ENCODE measurements around the gene PTPN9.
"Not testable (repeated sequence)": the region's sequence is repeated elsewhere in the genome, so short reads cannot be mapped to it uniquely, and the experiment has no call there.

Gene PTPN9

DNA sequence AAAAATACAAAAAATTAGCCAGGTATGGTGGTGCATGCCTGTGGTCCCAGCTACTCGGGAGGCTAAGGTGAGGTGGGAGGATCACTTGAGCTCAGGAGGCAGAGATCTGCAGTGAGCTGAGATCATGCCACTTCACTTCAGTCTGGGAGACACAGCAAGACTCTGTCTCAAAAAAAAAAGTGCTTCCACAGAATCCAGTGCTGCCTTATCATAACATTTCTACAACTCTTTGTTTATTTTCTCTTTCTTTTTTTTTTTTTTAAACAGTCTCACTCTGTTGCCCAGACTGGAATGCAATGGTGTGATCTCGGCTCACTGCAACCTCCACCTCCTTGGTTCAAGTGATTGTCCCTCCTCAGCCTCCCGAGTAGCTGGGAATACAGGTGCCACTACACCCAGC lies 53.4 kb downstream of the PTPN9 start:
- DNase-seq = not testable (repeated sequence)

DNA sequence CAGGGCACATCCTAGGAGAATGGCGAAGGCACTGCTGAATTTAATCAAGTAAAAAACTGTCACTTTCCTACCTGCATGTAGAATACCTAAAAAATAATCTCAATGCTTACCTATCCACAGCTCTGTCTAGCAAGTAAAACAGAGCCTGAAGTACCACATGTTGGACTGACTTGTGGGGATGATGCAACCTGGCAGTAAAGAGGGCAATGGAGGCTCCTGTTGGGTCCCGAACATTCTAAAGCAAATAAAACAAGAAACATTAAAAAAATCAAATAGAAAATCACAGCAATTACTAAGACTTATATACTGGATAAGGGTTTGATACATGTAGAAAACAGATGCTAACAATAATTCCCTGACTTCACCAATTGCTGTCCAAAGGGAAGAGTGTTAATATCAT lies 56.1 kb downstream of the PTPN9 start:
- no peak for DNase-seq

DNA sequence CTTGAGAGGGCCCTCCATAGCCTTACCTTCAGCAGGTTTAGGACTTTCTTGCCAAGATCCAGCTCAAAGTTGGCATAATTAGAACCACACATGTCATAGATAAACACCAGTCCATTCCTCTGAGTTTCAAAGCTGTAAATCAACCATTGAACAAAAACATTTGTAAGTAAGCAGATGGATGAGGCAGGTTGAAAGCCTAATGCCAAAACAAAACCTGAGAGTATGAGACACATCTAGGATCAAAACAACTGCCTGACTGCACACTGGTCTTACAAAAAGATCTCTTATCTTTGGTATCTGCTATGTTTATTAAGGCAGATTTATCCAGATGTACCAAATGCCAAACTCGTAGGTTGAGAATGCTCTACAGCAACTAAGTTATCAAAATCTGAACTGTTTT lies 61.9 kb downstream of the PTPN9 start:
- no peak for DNase-seq

DNA sequence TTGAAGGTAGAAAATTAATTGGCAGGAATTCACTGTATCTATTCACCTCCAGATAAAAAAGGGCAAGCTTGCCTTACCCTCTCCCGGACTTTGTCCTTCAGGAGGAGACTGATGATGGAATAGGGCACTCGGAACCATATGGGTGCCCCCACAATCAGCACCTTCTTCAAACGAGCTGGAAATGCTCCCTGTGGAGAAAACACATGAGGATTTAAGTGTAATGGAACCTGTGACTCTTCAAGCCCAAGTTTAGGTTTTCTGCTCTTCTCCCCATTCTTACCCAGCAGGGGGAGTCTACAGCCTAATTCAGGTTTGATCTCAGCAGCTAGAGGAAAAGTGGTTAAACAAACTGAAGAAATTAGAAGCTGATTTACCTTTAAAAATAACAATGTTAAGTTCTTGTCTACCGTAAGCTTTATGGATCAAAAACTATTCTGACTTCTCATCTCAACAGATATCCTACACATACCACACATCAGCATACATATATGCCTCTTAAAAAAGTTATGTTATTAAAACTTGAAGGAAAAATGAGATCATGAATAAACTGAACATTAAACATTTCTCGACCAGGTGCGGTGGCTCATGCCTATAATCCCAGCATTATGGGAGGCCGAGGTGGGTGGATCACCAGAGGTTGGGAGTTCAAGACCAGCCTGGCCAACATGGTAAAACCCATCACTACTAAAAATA lies 70.1 kb downstream of the PTPN9 start:
- peak; percentile 38 for DNase-seq

DNA sequence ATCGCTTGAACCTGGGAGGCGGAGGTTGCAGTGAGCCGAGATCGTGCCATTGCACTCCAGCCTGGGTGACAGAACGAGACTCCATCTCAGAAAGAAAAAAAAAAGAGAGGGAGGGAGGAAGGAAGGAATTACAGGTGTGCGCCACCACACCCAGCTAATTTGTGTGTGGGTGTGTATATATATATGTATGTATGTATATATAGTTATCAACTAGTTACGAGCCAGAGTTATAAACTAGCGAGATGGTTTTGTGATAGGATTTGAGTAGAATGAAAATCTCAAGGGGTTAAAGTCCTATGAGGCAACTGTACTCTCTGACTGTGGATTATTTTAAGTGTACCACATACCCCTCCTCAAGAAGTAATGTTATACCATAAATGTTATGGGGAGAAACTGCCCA lies 76.8 kb downstream of the PTPN9 start:
- DNase-seq = no peak

DNA sequence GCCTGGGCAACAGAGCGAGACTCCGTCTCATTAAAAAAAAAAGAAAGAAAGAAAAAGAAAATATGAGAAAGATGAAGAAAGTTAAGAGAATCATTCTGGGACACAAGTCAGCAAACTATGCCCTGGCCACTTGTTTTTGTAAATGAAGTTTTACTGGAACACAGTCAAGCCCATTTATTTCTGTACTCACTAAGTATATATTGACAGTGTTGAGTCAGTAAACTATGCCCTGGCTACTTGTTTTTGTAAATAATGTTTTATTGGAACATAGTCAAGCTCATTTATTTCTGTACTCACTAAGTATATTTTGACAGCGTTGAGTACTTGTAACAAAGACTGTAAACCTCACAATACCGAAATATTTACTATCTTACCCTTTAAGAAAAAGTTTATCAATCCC lies 85.4 kb downstream of the PTPN9 start:
- no peak for DNase-seq

DNA sequence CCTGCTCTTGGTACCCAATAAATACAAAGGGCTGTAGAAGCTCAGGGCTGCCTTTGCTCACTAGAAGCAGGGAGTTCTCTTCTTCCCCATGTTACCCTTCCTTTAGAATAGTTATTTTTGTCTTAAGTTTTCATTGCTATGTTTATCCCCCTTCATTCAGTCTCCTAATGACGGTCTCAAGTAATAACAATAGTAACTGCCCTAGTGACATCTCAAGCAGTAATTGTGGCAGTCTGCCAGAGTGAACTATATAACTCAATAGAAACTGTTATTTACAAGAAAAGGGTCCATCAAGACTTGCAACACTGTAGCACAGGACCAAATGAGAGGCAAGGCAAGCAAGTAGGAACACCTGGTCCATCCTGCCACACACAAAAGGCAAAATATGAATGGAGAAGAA lies 95.2 kb downstream of the PTPN9 start:
- DNase-seq = no peak

DNA sequence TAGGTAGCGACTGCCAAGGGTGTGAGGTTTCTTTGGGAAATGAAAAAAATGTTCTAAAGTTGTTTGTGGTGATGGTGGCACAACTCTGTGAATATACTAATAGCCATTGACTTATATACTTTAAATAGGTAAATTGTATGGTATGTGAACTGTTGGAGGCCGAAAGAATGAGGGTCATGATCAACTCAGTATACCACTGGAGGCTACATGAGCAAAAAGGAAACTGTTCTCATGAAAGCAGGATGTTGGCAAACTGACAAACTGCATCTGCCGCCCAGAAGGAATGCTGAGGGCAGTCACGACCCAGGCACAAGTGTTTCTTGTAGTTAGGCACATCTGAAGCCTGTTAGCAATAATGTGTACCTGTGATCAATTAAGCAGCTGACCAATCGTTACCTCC lies 95.6 kb downstream of the PTPN9 start:
- not testable (repeated sequence) for DNase-seq

DNA sequence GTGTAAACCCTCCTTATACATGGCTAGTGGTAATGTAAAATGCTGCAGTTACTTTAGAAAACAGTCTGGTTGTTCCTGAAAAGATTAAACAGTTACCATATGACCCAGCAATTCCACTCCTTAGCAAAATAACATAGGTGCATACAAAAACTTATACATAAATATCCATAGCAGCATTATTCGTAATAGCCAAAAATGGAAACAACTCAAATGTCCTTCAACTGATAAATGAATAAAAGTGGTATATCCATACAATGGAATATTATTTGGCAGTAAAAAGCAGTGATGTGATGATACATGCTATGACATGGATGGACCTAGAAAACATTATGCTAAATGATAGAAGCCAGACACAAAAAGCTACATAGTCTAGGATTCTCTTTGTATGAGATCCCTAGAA lies 96.0 kb downstream of the PTPN9 start:
- DNase-seq = no peak

DNA sequence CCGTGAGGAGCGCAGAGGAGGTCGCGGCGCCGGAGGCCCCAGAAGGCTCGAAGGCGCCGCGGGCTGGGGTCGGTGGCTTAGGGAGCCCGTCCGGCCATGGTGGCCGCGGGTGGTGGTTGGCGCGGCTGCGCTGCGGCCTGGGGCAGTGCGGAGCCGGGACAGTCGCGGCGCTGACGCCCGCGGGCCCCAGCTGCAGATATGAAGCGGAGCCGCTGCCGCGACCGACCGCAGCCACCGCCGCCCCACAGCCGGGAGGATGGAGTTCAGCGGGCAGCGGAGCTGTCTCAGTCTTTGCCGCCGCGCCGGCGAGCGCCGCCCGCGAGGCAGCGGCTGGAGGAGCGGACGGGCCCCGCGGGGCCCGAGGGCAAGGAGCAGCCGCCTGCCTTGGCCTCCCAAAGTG lies 98.7 kb downstream of the PTPN9 start:
- not testable (repeated sequence) for DNase-seq

DNA sequence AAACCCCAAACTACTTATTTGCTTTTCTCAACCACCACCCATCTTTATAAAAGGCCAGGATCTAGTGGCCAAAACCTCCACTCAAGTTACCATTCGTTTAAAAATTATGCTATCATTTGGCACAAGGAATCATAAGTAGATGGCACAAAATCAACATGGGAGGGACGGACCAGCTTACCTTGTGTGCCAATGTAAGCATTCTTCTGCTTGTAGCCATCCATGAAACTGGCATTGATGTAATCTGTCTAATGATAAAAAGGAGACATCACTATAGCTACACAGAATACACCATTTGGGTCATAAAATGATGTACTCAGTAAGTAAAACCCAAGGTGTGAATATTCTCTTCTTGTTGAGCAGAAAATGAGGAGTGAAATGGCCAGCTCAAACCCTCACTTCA lies 99.4 kb downstream of the PTPN9 start:
- no peak for DNase-seq

DNA sequence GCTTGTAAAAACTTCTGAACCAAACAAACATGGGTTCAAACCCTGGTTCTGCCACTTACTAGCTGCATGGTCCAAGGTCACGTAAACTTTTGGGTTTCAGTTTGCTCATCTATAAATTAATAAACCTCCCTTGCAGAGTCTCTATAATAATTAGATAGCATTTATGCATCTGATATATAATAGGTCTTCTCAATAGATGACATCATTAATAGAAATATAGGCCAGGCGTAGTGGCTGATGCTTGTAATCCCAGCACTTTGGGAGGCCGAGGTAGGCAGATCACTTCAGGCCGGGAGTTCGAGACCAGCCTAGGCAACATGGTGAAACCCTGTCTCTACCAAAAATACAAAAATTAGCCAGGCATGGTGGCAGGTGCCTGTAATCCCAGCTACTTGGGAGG lies 102.0 kb downstream of the PTPN9 start:
- not testable (repeated sequence) for DNase-seq

DNA sequence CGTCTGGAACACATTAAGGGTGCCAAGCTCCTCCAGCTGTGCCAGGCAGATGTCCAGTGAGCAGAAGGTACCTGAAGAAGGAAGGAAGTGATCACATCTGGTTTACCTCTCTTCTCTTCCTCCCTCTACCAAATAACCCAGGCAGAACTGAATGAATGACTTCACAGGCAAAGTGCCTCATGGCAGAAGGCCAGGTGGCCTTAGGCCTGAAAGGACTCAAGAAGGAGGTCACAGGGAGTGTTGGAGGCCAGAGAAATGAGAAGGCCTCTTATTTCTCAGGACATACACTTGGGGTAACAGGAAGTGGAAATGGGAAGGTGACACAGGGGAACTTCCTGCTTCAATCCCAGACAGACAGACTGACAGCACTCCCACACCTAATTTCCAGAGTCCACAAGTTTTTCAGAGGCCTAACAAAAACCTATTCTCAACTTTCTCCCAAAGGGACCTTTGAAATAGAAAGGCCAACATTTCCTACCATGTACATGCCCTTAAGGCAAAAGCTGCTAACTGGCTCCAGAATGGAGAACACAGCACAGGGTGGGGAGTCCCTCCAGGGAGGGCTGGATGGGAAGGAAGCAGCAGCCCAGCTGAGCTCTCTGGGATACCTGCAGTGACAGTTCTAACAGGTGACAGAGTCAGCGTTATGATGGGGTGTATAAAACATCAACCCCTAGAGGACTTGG lies 110.1 kb downstream of the PTPN9 start:
- no peak for DNase-seq

DNA sequence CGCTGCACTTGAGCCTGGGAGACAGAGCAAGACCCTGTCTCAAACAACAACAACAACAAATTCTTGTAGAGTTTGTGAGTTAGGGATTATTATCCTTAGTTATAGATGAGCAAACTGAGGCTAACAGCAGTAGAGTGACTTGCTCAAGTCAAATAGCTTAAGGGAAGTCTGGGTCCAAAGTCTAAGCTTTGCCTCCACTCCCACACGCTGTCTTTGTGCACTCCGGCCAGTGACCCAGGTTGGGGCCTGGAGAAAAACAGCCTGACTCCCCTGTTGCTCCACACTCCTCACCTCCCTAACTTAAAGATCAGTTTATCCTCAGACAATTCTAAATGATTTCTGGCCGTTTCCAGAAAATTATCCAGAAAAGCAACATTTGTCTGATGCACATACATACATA lies 118.5 kb downstream of the PTPN9 start:
- no peak for DNase-seq

DNA sequence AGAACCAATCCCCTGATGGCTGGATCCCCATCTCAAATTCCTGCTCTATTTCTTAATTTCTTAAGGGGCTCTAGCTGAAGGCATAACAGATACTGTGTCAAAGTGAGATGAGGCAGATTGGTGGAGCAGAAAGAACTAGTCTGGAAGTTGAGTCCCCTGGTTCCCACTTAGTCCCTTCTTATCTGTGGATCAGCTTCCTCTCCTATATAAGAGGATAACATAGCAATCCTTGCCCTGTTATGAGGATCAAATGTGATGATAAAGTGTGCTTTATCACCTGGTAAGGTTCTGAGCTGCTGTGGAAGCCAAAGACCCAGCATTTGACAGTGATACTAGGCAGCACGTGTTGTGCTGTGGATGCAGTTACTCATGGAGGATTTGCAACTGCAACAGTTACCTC lies 119.5 kb downstream of the PTPN9 start:
- DNase-seq = no peak

DNA sequence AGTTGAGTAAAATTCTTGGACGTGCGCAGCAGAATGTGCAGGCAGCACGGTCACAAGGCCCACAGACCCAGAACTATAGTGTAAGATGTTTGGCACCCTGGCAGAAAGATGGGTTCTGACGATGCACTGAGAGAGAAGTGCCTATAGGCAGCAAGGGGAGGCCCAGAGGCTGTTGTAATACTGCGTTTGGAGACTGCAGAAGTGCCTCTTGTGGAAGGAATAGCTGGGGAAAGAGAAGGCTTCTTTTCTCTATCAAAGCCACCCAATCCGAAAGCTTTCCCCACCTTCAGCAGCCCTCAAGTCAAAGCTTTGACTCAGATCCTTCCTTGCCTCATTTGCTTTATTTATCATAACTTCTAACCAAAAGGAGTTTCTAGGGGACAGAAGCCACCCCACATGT lies 122.4 kb downstream of the PTPN9 start:
- no peak for DNase-seq

DNA sequence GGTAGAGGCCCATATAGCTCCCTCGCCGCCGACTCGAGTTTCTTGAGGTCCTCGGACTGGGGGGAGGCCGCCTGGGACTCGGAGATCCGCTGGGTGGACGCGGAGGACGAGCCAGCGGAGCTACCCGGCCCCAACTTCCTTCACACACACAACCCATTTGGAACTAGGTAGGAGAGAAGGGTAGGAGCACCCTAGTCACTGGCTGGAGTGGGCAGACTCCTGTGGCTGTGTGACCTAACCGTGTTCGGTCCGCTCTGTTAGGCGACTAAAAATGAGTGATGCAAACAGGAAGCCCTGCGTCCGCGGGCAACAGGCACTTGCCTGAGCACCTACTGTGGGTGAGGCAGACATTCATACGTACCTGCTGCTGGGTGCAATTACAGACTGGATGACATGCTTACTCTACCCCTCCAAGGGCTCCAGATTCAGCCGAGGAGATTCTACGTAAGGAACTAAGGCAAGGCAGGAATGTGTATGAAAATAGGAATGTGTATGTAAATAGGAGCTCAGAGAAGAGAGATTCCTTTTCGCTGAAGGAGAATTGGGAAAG lies 123.1 kb downstream of the PTPN9 start:
- DNase-seq = peak; percentile 65

DNA sequence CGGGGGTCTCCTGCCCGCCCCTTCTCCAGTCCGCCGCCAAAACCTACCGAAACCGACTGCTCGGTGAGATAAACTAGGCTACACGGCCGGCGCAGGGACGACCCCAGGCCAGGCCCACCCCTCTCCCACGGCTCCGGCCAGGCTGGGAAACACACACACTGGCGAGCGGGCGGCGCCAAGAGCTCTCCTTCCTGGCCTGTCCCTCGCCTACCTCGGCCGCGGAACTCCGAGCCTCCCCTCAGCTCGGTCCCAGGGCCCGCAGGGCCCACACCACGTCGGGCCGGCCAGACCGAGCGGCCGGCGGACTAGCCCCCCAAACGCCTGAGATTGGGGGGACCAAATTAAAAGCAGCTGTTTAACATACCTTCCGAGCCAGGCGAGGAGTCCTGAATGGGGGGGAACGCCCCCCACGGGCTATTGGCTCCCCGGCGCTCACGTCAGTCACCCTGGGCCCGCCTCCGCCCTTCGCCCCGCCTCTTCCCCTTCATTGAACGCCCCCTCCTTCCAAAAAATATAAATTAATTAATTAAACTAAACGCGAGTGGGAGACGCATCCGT lies 123.6 kb downstream of the PTPN9 start:
- peak; percentile 94 for DNase-seq

DNA sequence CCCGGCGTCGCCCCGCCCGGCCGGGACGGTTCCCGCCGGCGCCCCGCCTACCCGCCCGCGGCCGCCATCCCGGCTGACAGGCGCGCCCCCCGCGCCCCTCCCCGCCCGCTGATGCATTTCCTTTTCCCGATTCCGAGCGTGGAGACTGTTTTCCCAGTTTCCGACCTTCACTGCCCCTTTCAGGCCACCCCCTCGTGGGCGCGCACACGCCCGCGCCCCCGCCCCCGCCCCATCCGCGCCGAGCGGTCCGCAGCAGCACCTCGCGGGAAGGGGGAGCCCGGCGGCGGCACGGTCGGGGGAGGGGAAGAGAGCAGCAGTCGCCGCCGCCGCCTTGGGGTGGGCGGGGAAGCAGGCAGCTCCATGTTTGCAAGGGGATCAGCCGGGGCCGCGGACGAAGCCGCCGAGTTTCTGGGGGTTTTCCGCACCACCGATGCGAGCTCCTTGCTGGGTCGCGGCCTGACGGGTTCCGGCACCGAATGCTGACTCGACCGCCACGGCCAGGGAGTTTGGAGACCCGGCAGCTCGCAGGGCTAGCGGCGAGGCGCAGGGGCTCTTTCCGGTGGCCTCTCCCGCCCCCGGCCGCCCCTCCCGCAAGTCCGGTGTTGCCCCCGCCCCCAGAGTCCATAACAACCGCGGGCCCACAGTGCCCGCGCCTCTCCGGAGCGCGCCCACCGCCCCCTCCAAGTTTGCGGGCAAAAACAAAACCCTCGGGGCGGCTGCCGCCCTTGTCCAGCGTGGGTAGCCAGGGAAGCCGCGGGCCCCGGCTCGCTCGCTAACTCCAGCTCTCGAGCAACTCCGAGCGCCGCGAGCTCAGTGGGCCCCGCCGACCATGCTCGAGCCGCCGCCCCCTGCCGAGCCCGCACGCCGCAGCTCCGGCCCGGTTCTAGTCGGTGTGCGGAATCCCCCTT lies 124.4 kb downstream of the PTPN9 start:
- peak; percentile 85 for DNase-seq

DNA sequence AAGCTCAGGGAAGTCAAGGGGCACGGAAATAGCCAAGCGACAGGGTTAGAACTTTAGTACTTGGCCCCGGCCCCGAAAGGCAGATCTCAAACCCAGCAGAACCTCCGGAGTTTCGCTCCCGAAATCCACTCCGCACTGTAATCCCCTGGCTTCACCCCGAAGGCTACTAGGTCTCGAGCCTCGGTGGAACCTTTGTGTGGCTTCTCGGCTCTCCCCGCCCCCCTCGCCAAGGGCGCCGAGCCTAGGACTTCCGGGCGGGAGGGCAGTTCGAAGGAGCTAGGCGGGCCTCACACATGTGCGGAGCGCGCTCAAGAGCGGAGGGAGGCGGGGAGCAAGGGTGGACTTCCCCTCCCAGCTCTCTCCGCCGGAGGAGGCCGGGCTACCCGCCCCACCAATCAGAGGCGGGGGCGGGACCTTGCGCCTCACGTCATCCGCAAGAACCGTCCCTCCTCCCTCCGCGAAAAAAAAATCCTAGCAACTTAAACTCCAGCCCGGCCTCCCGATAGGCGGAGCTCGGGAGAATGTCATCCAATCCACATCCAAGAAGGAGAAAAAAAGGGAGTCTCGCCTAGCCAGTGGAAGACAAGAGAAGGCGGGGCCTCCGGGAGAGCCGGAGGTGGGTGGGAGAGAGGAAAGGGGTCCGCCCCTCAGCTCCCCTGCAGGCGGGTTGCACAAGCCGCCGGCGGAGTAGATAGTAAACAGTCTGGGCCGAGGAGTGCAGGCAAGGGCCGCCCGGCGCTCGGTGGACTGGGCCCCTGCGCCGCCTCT lies 125.2 kb downstream of the PTPN9 start:
- peak; percentile 98 for DNase-seq

DNA sequence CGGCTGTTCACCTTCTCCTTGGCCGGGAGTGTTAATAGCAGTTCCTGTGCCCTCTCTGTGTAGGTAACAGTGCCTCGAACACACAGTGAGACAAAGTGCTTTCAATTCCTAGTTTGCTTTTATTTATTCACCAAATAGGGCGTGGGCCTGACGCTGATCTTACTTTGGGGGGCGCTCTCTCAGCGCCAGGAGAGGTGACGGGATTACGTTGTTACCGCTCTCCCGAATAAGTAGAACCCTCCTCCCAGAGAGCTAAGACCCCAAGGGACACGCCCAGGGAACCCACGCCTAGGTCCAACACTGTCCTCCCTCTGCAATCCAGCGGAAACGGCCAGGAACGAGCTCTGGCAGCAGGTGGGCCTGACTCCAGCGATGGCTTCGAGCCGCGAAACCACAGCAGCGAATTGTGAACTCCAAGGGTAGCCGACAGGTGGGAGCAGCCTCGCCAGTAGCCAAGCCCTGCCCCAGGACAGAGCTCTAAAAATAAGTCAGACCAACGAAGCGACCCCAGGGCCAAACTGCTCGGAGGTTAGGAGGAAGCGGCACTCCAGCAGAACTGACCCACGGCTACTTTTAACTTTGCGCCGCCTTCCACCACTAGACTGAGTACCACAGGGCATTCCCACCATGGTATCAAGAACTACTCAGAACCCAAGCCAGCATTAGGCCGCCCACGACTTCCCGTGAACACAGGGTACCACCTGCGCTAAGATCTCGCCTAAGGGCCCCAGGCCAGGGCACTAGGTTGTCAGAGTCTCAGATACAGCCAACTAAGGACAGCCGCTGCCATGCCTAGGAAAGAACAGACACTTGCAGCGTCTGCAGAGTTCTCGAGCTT lies 126.0 kb downstream of the PTPN9 start:
- peak; percentile 55 for DNase-seq

All from CD4-positive, alpha-beta T cell treated with Interleukin-17A for 4 hours (primary cell).